ENCODE results near the gene IGBP1. TPM values are rescaled to one million over a fixed set of nuclear protein-coding genes. Genes with fewer than 3 reads are reported as not detected.
A peak's percentile ranks its signal among the peaks of the same experiment; 100 is the strongest.

The IGBP1 gene
- total RNA-seq, 1 experiment from 2014 or later, result 50.7 TPM

GRCh38 chrX:70134116-70134477, 850 bp downstream of the IGBP1 start:
- intact Hi-C loops (cut with micrococcal nuclease), result loop anchor here (5.0 kb wide), 1 partner anchor 158 kb away; the partner anchor contains the start of gene KIF4A
- TF ChIP-seq POLR2AphosphoS5 (IDR thresholded peaks at IDR 0.05; ENCODE audit: low read depth, low read length) (no peak), TCF7L2 (IDR thresholded peaks at IDR 0.05; ENCODE audit: borderline replicate concordance, extremely low read depth, insufficient read depth, insufficient read length) (no peak), EZH2phosphoT487 (IDR thresholded peaks at IDR 0.05; ENCODE audit: borderline replicate concordance) (no peak), YY1 (IDR thresholded peaks at IDR 0.05; ENCODE audit: extremely low read depth, insufficient replicate concordance, low read depth, low read length) (no peak), CTCF (IDR thresholded peaks at IDR 0.05 in 2 of 3, conservative IDR thresholded peaks at IDR 0.05 in 1 of 3; ENCODE audit: borderline replicate concordance in 1 of 3, insufficient read depth in 1 of 3, low read depth in 2 of 3, low read length in 2 of 3) (no peak), CEBPB (IDR thresholded peaks at IDR 0.05; ENCODE audit: low read depth) (no peak), SIN3A (IDR thresholded peaks at IDR 0.05; ENCODE audit: low read depth) (no peak), MAX (IDR thresholded peaks at IDR 0.05) (no peak), ATF3 (IDR thresholded peaks at IDR 0.05) (no peak), FOSL1 (IDR thresholded peaks at IDR 0.05; ENCODE audit: low read depth) (no peak), SRF (IDR thresholded peaks at IDR 0.05; ENCODE audit: low read depth) (no peak), REST (IDR thresholded peaks at IDR 0.05; ENCODE audit: low read depth) (no peak), EGR1 (IDR thresholded peaks at IDR 0.05; ENCODE audit: low read depth) (no peak), ELF1 (IDR thresholded peaks at IDR 0.05; ENCODE audit: borderline replicate concordance, low read depth) (no peak), SP1 (IDR thresholded peaks at IDR 0.05; ENCODE audit: low read depth) (no peak)

More at GRCh38 chrX:70134116-70134477, 850 bp downstream of the IGBP1 start:
- Histone ChIP-seq H3K27ac (ENCODE audit: low read depth, low read length) (peak overlapping the region; percentile 94), H3K4me1 (ENCODE audit: control insufficient read depth in 1 of 2, insufficient read depth in 2 of 2, low read length in 2 of 2) (peaks cover 12 to 30% of the 10 kb centered on the region in 2 experiments; a peak in 3 of 4 replicates), H3K4me2 (ENCODE audit: low read length) (peak overlapping the region; percentile 84), H3K9me3 (ENCODE audit: control insufficient read depth in 1 of 2, insufficient read depth in 1 of 2, low read depth in 1 of 2, low read length in 2 of 2) (no peaks in the 10 kb centered on the region), H3K9me2 (ENCODE audit: insufficient read depth) (no peaks in the 10 kb centered on the region), H3K79me2 (ENCODE audit: insufficient read depth, low read length) (peaks cover 34% of the 10 kb centered on the region), H3K4me3 (replicated peaks in 1 of 2; ENCODE audit: low read depth in 1 of 2, low read length in 2 of 2) (peak overlapping the region; percentile 85 to 93), H2AFZ (ENCODE audit: low read depth, low read length, poor library complexity, severe bottlenecking) (no peak overlapping the region), H3K27me3 (ENCODE audit: insufficient read depth, low read length) (no peaks in the 10 kb centered on the region), H4K20me1 (ENCODE audit: insufficient read depth) (no peaks in the 10 kb centered on the region), H3K9ac (ENCODE audit: low read length) (peak overlapping the region; percentile 81), H3K36me3 (ENCODE audit: control insufficient read depth in 1 of 2, insufficient read depth in 2 of 2, low read length in 2 of 2) (peaks cover 2 to 17% of the 10 kb centered on the region in 2 experiments; a peak in 1 of 4 replicates)
- DNase-seq (ENCODE audit: low read depth, low spot score) (no peak), ATAC-seq (peak; percentile 26)
- BruUV-seq (replicated peaks), result TSS peak; percentile 66
- RAD21 ChIA-PET (ENCODE audit: low non-redundant PET in 1 of 2, low total read pairs in 2 of 2, uncharacterized antibody in 2 of 2, unreplicated experiment in 2 of 2), result interaction anchor here in 1 of 2 experiments (1.1 kb wide), 1 partner anchor 156 kb away, joined by 4 read pairs; the partner anchor contains the start of genes KIF4A and PDZD11
- POLR2A ChIA-PET, result interaction anchor here (0.8 to 1.0 kb wide), 2 partner anchors 11 to 33 kb away, joined by 3 read pairs; no protein-coding TSS in a partner anchor
- CTCF ChIA-PET, result interaction anchor here (0.7 to 2.1 kb wide), 11 partner anchors 9 to 707 kb away, joined by 3 to 20 read pairs (median 5); partner anchors contain the start of genes KIF4A, P2RY4 and PDZD11

All from HCT116 (cell line).